Pulmonary artery endothelial cell (primary cell): ENCODE results near the gene CDH16. TPM values are rescaled to one million over a fixed set of nuclear protein-coding genes. Genes with fewer than 3 reads are reported as not detected.

Experiments
- DNase-seq: peaks from one replicate; pipeline ENCODE4 v3.0.0-alpha.2; 2011; ENCODE audit warnings: low read depth, low spot score
- total RNA-seq: library from RNA; depleted of rRNA; stranded (reverse); fragments of >200 nt; gene quantifications from 2 replicates; pipeline ENCODE4 v1.2.3, GENCODE V29; 2014

The CDH16 gene
- total RNA-seq, 1 donor from 2014 or later = not detected

DNA sequence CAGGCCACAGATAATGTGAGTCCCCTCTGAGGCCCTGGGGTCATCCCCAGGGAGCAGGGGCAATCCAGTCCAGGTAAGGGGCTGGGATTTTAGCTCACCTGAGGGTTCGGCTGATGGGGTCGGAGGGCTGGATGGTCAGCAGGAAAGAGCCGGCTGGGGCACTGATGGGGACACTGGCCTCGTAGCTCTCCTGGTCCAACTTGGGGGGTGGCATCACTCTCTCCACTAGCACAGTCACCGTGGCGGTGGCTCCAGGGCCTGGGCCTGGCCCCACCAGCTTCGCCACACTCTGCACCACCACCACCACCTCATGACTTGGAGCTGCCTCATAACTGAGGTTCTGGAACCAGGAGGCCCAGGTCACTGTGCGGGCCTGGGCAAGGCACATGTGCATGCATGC, 6.9 kb downstream of the CDH16 start:
- no peak for DNase-seq

DNA sequence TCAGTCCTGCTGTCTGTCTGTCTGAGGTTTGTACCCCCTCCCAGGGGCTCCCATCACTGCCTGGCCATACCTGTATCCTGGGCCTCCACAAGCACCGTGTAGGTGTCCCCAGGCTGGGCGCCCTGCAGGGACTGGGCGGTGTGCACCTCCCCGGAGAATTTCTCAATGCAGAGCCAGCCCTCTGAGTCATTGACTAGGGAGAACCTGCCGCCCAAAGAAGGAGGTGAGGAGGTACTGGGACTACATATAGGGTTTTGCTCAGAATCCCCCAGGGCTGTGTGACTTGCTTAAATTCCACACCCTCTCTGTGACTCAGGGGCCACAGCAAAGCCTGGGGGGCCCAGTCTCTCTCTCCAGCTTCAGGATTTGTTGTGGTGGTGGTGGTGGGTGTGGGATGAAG, 7.6 kb downstream of the CDH16 start:
- DNase-seq = no peak

DNA sequence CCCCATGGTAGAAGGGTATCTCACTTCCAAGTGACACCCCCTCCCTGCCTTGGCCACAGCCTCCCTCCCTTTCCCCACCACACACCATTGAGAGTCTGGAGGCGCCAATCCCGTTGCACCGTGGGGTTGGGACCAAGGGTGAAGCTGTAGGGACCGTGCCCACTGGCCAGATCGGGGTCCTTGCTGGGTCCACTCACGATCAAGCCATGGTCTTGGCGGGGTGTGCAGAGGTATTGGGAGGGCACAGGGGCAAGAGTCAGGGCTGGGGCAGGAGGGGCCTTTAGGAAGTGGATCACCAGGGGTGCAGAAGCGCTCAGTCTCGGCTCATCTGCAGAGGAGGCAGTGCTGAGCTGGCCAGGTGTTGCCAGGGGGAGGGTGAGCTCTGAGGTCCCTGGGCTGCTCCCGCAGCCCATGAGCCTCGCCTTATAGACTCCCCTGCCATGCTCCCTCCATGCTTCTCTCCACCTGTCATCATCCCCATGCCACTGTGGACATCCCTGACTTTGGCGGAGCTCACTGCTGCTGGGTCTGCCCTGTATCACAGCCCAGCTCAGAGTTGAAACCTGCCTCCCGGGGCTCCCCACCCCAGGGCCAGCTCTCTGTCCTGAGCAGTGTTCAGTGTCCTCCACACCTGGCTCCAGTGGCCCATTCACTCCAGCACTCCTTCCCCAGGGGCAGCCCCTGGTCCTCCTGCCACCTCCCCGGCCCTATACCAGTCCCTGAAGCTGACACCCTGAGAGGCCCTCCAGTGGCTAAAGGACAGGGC, 8.3 kb downstream of the CDH16 start:
- DNase-seq = no peak

DNA sequence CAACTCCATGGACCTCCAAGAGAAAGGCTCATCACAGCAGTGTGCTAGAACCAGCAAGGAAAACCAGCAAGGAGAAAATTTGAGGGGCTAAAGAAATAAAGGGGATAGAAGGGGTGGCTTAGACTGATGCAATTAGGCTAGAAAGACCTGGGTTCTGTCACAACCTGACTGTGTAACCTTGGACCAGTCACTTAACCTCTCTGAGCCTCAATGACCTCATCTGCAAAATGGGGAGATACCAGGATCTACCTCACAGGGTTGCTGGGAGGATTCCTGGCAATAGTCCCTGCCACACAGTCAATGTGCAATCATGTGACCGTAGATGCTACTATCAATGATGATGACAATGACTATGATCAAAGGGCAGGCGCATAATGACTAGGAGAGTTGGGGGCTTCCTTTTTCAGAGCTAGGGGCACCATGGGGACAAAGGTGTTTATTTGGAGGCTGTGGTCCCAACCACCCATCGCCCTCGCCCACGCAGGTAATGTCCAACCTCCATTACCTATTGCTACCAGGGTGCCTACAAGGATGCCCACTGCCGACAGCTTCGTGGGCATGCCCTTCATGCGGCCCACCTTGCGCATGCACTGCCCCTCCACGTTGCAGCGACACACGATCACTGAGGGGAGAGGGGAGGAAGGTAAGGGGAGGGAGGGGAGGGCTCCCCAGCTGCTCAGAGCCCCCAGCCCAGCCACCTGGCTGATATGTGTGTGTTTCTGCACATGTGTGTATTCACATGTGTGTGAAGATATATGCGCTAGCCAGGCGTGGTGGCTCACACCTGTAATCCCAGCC, 9.7 kb downstream of the CDH16 start:
- no peak for DNase-seq

- no peak for DNase-seq
These were observed 10.6 kb downstream of the CDH16 start for GRCh38 chr16:66908116-66908515.

DNA sequence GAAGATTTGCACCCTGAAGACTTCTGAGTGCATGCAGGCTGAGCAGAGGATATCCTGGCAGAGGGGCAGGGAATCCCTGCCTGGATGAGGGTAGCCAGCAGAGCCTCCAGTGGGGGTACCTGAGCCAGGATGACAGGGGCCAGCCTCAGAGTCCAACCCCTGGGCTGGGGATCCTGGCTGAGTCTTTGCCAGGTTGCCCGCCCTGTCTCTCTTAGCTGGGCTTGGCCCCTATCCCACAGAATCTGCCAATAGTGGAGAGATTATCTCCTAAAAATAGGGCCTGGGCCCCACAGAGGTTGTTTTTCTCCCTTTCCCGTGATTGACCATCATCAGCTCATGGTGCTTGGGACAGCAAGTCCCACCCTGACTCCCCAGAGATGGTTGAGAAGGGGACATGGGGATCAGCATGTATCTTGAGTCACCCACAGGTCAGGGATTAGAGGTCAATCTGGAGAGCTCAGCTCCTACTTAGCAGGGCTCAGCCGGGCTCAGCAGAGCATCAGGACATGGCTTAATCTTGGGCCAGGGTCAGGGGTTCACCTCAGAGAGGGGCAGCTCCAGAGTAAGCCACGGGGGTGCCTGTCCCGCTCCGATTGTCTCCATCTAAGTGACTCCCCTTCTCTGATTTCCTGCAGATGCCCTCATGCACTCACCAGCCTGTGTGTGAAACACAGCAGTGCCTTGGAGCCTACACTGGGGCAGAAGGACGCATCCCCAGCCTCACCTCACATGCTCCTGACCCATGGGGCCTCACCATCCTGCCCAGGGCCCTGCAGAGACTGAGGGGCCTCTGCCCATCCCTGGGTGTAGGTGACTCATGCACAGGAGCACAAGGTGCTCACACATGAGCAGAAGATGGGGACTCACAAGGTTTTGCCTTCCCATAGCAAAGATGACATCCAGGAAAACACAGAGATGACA, 11.5 kb downstream of the CDH16 start:
- no peak for DNase-seq

DNA sequence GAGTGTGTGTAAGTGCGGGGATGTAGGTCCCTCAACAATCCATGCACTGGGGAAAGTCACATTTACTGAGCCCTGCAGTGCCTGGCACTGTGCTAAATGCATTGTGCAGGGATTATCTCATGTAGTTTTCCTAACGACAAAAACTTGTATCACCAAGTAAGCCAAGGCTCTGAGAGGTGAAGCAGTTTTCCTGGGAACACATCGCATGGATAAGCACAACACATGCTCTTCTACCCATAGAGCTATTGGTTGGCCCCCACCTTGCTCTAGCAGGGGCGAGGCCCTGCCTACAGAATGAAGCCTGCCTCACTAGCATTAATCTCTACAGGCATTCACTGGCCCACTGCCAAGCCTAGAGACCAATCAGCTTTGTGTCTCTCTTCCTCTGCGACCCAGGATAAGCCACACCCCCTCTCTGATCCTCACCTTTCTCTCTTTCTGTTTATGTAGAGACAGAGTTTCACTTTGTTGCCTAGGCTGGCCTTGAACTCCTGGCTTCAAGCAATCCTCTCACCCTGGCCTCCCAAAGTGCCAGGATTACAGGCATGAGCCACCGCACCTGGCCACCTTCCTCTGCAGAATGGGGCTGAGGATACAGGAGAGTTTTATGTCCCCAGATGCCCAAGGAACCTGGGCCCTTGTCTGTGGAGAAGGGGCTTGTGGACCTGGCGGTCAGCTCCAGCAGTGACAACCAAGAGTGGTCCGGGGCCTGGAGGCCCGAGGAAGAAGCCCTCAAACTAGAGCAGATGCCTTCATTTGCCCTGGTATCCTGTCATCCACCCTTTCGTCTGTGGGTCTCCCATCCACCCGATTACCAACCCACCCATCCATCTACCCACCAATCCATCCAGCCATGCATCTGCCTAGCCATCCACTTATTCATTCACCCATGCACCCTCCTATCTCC, 12.8 kb downstream of the CDH16 start:
- DNase-seq = no peak

DNA sequence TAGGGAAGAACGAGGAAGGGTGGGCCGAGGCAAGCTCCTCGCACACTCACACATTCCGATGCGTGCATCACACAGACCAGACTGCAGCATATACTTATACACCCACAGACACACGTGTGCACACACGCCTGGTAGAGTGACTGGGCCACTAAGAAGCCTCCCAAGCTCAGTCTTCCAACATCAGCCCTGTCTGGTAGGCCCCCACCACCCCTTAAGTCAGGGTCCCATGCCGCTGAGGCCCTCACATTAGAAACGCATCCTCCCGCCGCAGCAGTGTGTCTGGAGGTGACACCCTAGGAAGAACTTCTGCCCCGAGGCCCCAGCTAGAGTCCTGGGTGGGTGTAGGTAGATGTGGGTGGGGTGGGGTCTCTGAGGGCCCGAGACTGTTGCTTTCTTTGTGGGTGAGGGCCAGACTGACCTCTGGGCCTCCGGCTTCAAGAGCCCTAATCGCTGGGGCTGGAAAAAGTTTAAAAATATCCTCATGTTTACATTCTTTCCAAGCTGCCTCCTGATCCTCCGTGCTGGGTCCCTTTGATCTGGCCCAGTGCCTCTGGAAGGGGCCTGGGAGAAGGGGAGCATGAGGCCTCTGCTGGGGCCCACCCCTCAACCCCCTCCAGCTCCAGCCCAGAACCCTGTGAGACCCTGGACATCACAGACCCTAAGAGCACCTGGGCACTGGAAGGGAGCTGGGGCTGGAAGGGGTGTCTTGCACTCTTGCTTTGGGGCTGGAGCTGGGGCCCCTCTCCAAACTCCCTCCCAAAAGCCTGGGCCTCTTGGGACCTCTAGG, 13.6 kb downstream of the CDH16 start:
- DNase-seq = no peak

DNA sequence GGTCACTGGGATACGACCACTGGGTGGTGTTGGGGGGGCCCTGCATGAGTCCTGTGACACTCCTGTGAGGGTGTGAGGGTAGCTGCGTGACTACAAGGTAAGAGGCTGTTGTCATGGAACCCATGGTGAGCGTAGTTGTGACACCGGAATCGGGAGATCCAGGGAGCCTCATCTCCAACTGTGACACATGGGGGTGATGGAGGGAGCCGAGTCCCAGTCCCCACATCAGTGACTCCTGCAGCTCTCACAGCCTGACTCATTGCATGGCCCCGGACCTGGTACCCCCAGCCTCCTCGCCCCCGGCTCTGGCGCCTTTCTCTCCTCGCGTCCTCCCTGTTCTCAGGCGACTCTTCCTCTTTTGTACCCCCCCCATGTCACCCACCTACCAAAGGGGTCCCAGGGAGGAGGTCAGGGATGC, 14.2 kb downstream of the CDH16 start:
- no peak for DNase-seq

- DNase-seq = no peak
These were observed 14.9 kb downstream of the CDH16 start for GRCh38 chr16:66903544-66904427.

GRCh38 chr16:66902648-66903543, 15.8 kb downstream of the CDH16 start:
- DNase-seq = no peak

DNA sequence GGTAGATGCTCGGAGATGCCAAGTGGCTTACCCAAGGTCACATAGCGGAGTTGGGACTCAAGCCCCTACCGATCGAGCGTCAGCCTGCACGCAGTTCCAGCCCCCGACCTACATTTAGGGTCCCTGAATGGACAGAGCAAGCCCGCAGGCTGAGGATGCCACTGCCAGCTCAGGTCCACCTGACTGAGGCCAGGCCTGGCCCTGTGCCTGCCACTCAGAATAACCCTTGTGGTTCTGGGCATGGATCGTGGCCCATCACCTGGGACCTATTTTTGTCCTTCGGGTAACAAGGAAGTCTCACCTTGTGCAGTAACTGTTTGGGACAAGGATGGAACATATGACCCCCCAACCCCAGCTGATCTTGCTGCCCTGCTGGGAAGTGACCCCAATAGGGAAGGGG, 17.1 kb downstream of the CDH16 start:
- no peak for DNase-seq

- DNase-seq = no peak
These were observed 17.8 kb downstream of the CDH16 start for GRCh38 chr16:66900721-66901441.

GRCh38 chr16:66899945-66900710, 18.6 kb downstream of the CDH16 start:
- peak; percentile 33 for DNase-seq

- DNase-seq = no peak
These were observed 19.3 kb downstream of the CDH16 start for GRCh38 chr16:66899310-66899944.

DNA sequence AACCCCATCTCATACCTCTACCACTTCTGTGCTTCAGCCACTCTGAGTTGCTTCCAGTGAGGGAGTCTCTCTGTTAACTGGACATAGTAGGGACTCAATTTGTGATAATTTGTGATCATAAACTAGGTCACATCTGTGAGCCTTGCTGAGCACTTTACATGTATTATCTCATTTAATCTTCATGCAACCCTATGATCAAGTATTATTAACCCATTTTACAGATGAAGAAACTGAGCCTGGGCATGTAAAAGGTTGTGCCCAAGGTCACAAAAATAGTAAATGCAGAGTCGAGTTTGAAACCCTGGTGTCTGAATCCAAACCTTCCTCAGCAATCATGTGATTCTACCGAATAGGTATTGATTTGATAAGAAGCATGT, 19.8 kb downstream of the CDH16 start:
- DNase-seq = no peak
